Activated CD4-positive, alpha-beta T cell treated with anti-CD3 and anti-CD28 coated beads, Interleukin-2, amount 50 U/mL, for 1 hour (primary cell): ENCODE results near the gene TRIM29.
"Not testable (repeated sequence)": the region's sequence is repeated elsewhere in the genome, so short reads cannot be mapped to it uniquely, and the experiment has no call there.

Experiments
- DNase-seq: peaks from one replicate; pipeline ENCODE4 v3.0.0-alpha.2; 2020

TRIM29 gene

GRCh38 chr11:120137611-120138521 lies at the start of gene TRIM29:
Gene TRIM29, minus strand, starts transcription at chr11:120138113. Its CDS starts 82 bp downstream, at chr11:120138031.
- DNase-seq: no peak

- no peak for DNase-seq
These were observed 49.1 kb upstream of the TRIM29 start for GRCh38 chr11:120186774-120187591.

GRCh38 chr11:120186456-120186773 lies 48.5 kb upstream of the TRIM29 start:
- no peak for DNase-seq

GRCh38 chr11:120185706-120186455 lies 48.0 kb upstream of the TRIM29 start:
- no peak for DNase-seq

- no peak for DNase-seq
These were observed 47.2 kb upstream of the TRIM29 start for GRCh38 chr11:120184946-120185705.

GRCh38 chr11:120184371-120184945 lies 46.5 kb upstream of the TRIM29 start:
- no peak for DNase-seq

GRCh38 chr11:120183701-120184141 lies 45.8 kb upstream of the TRIM29 start:
- no peak for DNase-seq

- DNase-seq: no peak
These were observed 45.0 kb upstream of the TRIM29 start for GRCh38 chr11:120182790-120183491.

GRCh38 chr11:120182372-120182771 lies 44.5 kb upstream of the TRIM29 start:
- DNase-seq: no peak

- no peak for DNase-seq
These were observed 43.6 kb upstream of the TRIM29 start for GRCh38 chr11:120181376-120181975.

- DNase-seq: no peak
These were observed 42.8 kb upstream of the TRIM29 start for GRCh38 chr11:120180551-120181232.

GRCh38 chr11:120180063-120180462 lies 42.1 kb upstream of the TRIM29 start:
- DNase-seq: not testable (repeated sequence)

- DNase-seq: no peak
These were observed 41.3 kb upstream of the TRIM29 start for GRCh38 chr11:120179057-120179672.

GRCh38 chr11:120178561-120179056 lies 40.7 kb upstream of the TRIM29 start:
- DNase-seq: no peak

- no peak for DNase-seq
These were observed 37.0 kb upstream of the TRIM29 start for GRCh38 chr11:120174866-120175265.

- no peak for DNase-seq
These were observed 35.9 kb upstream of the TRIM29 start for GRCh38 chr11:120173807-120174206.

GRCh38 chr11:120173019-120173705 lies 35.2 kb upstream of the TRIM29 start:
- DNase-seq: no peak

GRCh38 chr11:120172054-120172911 lies 34.4 kb upstream of the TRIM29 start:
- peak; percentile 39 for DNase-seq
